GM12874 (cell line): ENCODE results near the gene DAB1.

ENCODE experiments used
- TF ChIP-seq, protein P1 (sequence below): IDR thresholded peaks from 2 replicates; pipeline ENCODE4 v1.5.1; 2011; ENCODE audit warnings: low read depth, mild to moderate bottlenecking, control low read depth, low read length, moderate library complexity; ENCODE audit not compliant: insufficient read depth

The DAB1 gene

DNA sequence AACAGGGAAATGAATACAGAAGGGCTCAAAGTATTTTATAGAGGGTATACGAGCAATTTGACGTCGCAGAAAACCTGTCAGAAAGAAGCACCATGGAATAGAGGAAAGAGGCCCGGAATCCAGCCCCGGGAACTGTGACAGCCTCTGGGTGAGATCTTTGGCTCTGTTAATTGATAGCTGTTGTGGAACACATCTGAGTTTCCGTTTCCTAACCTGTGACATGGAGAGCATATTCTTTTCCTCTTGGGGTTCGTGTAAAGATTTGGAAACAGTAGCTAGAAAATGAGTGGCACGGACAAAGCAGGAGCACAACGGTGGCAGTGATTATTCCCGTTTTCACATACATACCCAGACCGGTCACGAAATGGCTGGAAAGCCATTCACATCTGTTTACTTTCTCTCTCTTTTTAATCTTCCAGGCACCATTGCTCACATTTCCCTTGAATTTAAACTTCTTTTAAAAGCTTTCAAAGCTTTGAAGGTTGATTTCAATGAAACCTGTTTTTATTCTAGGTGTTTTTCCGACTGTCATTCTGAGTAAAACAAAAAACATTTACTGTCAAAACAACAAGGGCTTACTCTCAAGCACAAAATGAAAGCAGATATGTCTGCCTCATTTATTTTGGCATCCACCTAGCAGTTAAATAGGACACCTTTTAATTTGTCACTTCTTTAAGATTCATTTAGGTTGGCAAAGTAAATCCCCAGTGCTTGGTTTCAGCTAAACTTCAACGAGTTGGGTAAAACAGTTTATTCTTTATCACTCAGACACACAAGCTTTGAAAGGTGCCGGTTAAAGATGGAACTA lies 431.3 kb downstream of the DAB1 start:
- TF ChIP-seq, protein P1, sequence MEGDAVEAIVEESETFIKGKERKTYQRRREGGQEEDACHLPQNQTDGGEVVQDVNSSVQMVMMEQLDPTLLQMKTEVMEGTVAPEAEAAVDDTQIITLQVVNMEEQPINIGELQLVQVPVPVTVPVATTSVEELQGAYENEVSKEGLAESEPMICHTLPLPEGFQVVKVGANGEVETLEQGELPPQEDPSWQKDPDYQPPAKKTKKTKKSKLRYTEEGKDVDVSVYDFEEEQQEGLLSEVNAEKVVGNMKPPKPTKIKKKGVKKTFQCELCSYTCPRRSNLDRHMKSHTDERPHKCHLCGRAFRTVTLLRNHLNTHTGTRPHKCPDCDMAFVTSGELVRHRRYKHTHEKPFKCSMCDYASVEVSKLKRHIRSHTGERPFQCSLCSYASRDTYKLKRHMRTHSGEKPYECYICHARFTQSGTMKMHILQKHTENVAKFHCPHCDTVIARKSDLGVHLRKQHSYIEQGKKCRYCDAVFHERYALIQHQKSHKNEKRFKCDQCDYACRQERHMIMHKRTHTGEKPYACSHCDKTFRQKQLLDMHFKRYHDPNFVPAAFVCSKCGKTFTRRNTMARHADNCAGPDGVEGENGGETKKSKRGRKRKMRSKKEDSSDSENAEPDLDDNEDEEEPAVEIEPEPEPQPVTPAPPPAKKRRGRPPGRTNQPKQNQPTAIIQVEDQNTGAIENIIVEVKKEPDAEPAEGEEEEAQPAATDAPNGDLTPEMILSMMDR, result no peak

DNA sequence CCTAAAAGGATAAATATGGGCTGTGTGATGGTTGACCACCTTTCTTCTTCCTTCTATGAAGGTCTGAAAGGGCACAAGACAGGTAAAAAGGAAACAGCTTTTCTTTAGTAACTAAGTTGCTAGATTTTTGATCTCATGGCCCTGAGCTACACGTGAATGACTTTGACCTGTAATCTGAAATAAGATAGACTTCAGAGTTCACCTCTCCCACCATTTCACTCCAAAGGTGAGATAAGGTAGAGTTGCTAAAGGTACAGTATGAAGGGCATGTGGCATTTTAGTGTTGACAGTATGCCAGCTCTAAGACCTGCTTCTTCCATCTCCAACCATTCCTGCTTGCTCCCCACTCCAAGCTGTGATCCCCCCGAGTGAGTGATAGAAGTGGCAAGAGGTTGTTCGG lies 432.3 kb downstream of the DAB1 start:
- TF ChIP-seq, protein P1, result no peak

DNA sequence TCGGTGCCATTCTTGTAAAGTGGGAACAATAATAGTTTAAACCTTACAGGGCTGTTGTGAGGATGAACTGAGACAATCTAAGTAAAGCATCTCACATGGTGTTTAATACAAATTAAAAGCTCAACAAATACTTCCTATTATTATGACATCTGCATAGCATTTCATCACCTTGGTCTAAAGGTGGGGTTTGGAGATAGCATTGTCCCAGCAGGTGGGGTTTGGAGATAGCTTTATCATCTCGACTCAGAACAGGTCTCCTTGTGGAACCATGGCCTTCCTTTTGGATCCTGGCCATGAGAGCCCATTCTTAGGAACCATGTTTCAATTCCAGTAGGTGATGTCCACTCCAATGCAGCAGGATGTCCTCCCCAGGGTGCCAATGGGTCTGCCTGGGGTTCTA lies 437.5 kb downstream of the DAB1 start:
- TF ChIP-seq, protein P1, result no peak

DNA sequence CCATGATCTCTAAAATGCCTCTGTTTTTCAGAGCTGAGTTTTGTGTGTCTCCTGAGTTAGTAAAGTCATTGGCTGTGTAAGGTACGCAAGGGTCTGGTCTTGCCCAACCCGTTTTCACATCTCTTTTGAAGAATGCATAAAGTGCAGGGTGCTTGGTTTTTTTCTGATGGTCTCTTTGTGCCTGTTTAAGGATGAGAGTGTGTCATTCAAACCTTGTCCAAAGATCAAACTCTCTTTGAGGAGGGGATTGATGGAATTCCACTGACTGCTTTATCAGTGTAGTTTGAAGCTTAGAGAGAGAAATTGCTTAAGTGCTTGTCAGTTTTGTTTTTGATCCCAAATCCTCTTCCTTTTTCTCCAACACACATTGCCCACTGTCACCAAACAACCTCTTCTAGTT lies 438.0 kb downstream of the DAB1 start:
- TF ChIP-seq, protein P1, result no peak

DNA sequence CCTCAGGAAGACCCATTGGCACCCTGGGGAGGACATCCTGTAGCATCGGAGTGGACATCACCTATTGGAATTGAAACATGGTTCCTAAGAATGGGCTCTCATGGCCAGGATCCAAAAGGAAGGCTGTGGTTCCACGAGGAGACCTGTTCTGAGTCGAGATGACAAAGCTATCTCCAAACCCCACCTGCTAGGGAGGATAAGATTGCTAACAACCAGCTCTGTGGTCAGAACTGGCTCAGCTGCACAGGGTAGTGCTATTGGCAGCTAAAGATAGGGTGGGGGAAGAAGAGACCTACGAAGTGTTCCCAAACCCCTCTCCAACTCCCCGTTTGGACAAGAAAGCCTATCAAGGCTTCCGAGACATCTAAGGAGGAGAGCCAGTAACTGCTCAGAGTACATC lies 440.4 kb downstream of the DAB1 start:
- TF ChIP-seq, protein P1, result no peak

DNA sequence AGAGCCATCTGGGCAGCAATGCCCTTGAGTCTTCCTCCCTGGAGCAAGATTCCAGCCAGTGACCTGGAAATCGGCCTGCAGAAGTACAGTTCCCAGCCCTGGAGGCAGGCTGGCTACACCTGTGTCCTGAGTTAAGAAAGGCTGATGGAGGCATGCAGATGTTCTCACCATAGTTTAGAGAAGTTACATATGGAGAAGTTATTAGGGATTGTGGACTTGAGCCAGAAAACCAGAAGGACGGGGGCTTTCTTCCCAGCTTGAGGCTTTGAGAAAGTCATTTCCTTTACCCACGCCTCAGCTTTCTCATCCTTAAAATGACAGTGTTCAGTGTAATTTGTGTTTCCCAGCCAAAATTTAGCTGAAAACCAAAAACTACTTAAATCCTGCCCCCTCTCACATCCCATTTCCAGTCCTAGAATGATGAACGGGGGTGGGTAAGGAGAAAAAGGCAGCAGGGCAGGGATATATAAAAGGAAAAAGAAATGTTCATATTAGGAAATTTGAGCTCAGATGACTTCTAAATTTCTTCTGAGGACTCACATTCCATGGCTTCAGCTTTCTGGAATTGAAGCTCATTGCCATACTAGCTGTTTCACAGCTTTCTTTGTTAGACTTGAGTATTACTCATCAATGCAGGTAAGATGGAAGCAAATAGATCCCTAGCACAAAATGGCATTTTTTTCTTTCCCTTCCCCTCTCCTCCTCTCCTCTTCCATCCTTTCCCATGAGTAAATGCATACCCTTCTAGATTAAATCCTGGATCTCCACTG lies 443.7 kb downstream of the DAB1 start:
- TF ChIP-seq, protein P1, result no peak

DNA sequence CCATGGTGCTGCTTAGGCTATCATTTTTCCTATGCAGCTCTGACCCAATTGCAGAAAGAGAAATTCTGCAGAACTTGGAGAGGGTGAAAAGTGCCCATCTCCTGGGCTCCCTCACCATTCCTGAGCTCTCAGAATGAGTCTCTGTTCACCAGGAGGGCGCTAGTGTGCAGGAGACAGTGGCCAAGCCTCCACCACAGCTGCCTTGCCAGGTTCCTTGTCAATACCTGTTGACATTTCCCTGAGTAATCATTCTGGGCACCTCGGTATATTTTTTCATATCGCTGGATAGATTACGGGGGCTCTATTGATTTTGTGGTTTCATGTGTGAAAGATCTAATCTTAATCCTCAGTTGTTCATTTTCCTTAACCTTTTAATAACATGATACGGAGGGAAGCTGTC lies 445.0 kb downstream of the DAB1 start:
- TF ChIP-seq, protein P1, result no peak
